Measurements from ENCODE around the gene SPRING1. TPM values are rescaled to one million over a fixed set of nuclear protein-coding genes. Genes with fewer than 3 reads are reported as not detected.

The SPRING1 gene
- polyA plus RNA-seq, 2 of the 4 experiments (the other 2 are of a cell fraction): 11.2 to 17.4 TPM

- no peak for ATAC-seq
- H3K4me2 ChIP-seq: no peak overlapping the region
- no peak for FAIRE-seq
- H3K4me1 ChIP-seq: no peaks in the 10 kb centered on the region
- POLR2A ChIA-PET: no interaction called here
- H3K27ac ChIP-seq: no peak overlapping the region
- H3K9me3 ChIP-seq: no peaks in the 10 kb centered on the region
- TF ChIP-seq FOSB (CRISPR knock-in tag; IDR thresholded peaks at IDR 0.05) (no peak), RARB (CRISPR knock-in tag; IDR thresholded peaks at IDR 0.05) (no peak), REST (IDR thresholded peaks at IDR 0.05) (no peak), HOXB5 (CRISPR knock-in tag; IDR thresholded peaks at IDR 0.05) (no peak), USF2 (IDR thresholded peaks at IDR 0.05) (no peak), ZSCAN20 (CRISPR knock-in tag; IDR thresholded peaks at IDR 0.05) (no peak), NFE2L2 (conservative IDR thresholded peaks at IDR 0.05; ENCODE audit: low read length) (no peak), GATA3 (IDR thresholded peaks at IDR 0.05; ENCODE audit: borderline replicate concordance) (no peak), EP300 (IDR thresholded peaks at IDR 0.05) (no peak), NR3C1 (IDR thresholded peaks at IDR 0.05) (no peak), ELK1 (IDR thresholded peaks at IDR 0.05; ENCODE audit: low read depth, low read length) (no peak), FOXS1 (CRISPR knock-in tag; IDR thresholded peaks at IDR 0.05) (no peak), CBX2 (IDR thresholded peaks at IDR 0.05; ENCODE audit: borderline replicate concordance, low read depth) (no peak), TP53 (CRISPR knock-in tag; IDR thresholded peaks at IDR 0.05) (no peak), CHD4 (IDR thresholded peaks at IDR 0.05; ENCODE audit: borderline replicate concordance) (no peak), NPAS2 (CRISPR knock-in tag; IDR thresholded peaks at IDR 0.05; ENCODE audit: borderline replicate concordance) (no peak), RNF2 (IDR thresholded peaks at IDR 0.05; ENCODE audit: borderline replicate concordance, low read depth) (no peak)
- no peak overlapping the region for H3K4me3 ChIP-seq
- CTCF ChIA-PET: interaction anchor here (0.9 to 1.4 kb wide), 4 partner anchors 9 to 14 kb away, joined by 3 to 5 read pairs (median 3); no protein-coding TSS in a partner anchor
- DNase-seq (ENCODE audit: low read depth in 1 of 2, low spot score in 1 of 2): no peak
- 73% methylated on average over 22 of the region's 22 CpGs for WGBS (ENCODE audit: missing lambda C conversion rate)
Observed at GRCh38 chr12:116694653-116695463, 43.0 kb downstream of the SPRING1 start.

- POLR2A ChIA-PET: no interaction called here
- FAIRE-seq (no peak), DNase-seq (ENCODE audit: low read depth in 1 of 2, low spot score in 1 of 2) (no peak), ATAC-seq (no peak)
- no peak overlapping the region for H3K4me3 ChIP-seq
- H3K9me3 ChIP-seq: no peaks in the 10 kb centered on the region
- no peak overlapping the region for H3K4me2 ChIP-seq
- no peak overlapping the region for H3K27ac ChIP-seq
- H3K4me1 ChIP-seq: no peaks in the 10 kb centered on the region
- 79% methylated on average over 34 of the region's 34 CpGs for WGBS (ENCODE audit: missing lambda C conversion rate)
- CTCF ChIA-PET: interaction anchor here (0.6 to 1.4 kb wide), 6 partner anchors 10 to 678 kb away, joined by 3 to 5 read pairs (median 3); no protein-coding TSS in a partner anchor
- TF ChIP-seq RAD21 (conservative IDR thresholded peaks at IDR 0.05 in 1 of 2, IDR thresholded peaks at IDR 0.05 in 1 of 2) (no peak), BHLHE40 (IDR thresholded peaks at IDR 0.05; ENCODE audit: low read depth, low read length) (no peak), E2F6 (IDR thresholded peaks at IDR 0.05; ENCODE audit: borderline replicate concordance, low read depth) (no peak), ZC3H11A (IDR thresholded peaks at IDR 0.05) (no peak), USF2 (IDR thresholded peaks at IDR 0.05) (no peak), HEYL (CRISPR knock-in tag; IDR thresholded peaks at IDR 0.05) (no peak), RNF2 (IDR thresholded peaks at IDR 0.05; ENCODE audit: borderline replicate concordance, low read depth) (no peak), CHD2 (IDR thresholded peaks at IDR 0.05; ENCODE audit: low read length, partially characterized antibody) (no peak), FOSL2 (IDR thresholded peaks at IDR 0.05) (no peak), FOSL2 (CRISPR knock-in tag; IDR thresholded peaks at IDR 0.05) (no peak), RCOR1 (IDR thresholded peaks at IDR 0.05; ENCODE audit: low read depth, low read length) (no peak), HDAC2 (IDR thresholded peaks at IDR 0.05) (no peak), FOSB (CRISPR knock-in tag; IDR thresholded peaks at IDR 0.05) (no peak), EHF (CRISPR knock-in tag; IDR thresholded peaks at IDR 0.05) (no peak), PHF8 (IDR thresholded peaks at IDR 0.05; ENCODE audit: borderline replicate concordance, low read depth) (no peak)
Observed at GRCh38 chr12:116693286-116694227, 44.3 kb downstream of the SPRING1 start.
